T-cell (primary cell): Measurements from ENCODE around the gene SIDT2. TPM values are rescaled to one million over a fixed set of nuclear protein-coding genes. Genes with fewer than 3 reads are reported as not detected.

Source experiments
- ATAC-seq, 4 experiments: fragments of 200-7000 bp in 3 of 4; fragments of 150-1000 bp in 1 of 4; cut with Tn5 transposase; replicated peaks in 1 of 4; 1 replicate in 3 of 4; 2 replicates in 1 of 4; pipeline ENCODE4 v1.10.0; 2021; ENCODE audit warnings: moderate library complexity in 3 of 4, mild to moderate bottlenecking in 2 of 4, moderate number of reproducible peaks in 1 of 4
- CTCF ChIA-PET, 2 donors: fragments of 300-600 bp; sonication (Branson Sonifier 250); formaldehyde crosslinking; loops; one replicate each; lab custom pipeline; 2022; ENCODE audit warnings: antibody characterized with exemption in 2 of 2; lab: Charles Lee
- POLR2A ChIA-PET, 2 donors: fragments of 300-600 bp; sonication (Branson Sonifier 250); formaldehyde crosslinking; loops; one replicate each; lab custom pipeline; 2022; ENCODE audit warnings: antibody characterized with exemption in 2 of 2; lab: Charles Lee
- DNase-seq, 35 experiments: peaks; one replicate each; pipeline versions ENCODE4 v3.0.0 to v3.0.0-alpha.2; 2013 to 2023
- H3K27ac ChIP-seq: one replicate; pipeline ENCODE4 v1.5.1; 2013; ENCODE audit warnings: low read length
- H3K27me3 ChIP-seq, 2 experiments: replicated peaks in 1 of 2; 1 replicate in 1 of 2; 2 replicates in 1 of 2; pipeline versions ENCODE4 v1.6.1 to v1.7.0; 2013; ENCODE audit warnings: low read length in 1 of 2, mixed read lengths in 1 of 2; ENCODE audit not compliant: control insufficient read depth in 2 of 2, insufficient read depth in 2 of 2; ENCODE audit errors: extremely low read depth in 1 of 2
- H3K36me3 ChIP-seq, 2 donors: 1 replicate in 1 of 2; 2 replicates in 1 of 2; pipeline versions ENCODE4 v1.6.1 to v1.7.0; 2013; ENCODE audit warnings: low read length in 1 of 2; ENCODE audit not compliant: control insufficient read depth in 2 of 2, insufficient read depth in 1 of 2; ENCODE audit errors: extremely low read depth in 1 of 2
- H3K4me1 ChIP-seq, 2 experiments: 1 replicate in 1 of 2; 2 replicates in 1 of 2; pipeline versions ENCODE4 v1.6.1 to v1.7.0; 2013; ENCODE audit warnings: low read length in 2 of 2, mixed read lengths in 1 of 2; ENCODE audit not compliant: insufficient read depth in 2 of 2, control insufficient read depth in 1 of 2; ENCODE audit errors: extremely low read depth in 1 of 2
- H3K4me3 ChIP-seq, 2 donors: 1 replicate in 1 of 2; 2 replicates in 1 of 2; pipeline versions ENCODE4 v1.5.1 to v1.7.0; 2013; ENCODE audit warnings: mild to moderate bottlenecking in 2 of 2, low read length in 1 of 2, moderate library complexity in 1 of 2; ENCODE audit not compliant: control insufficient read depth in 1 of 2; ENCODE audit errors: extremely low read depth in 1 of 2
- H3K9me3 ChIP-seq: 2 replicates; pipeline ENCODE4 v1.7.0; 2013
- H3K27ac Mint-ChIP-seq, 2 donors: one replicate each; pipeline ENCODE4 v1.8.0; 2020 to 2021; ENCODE audit warnings: mild to moderate bottlenecking in 2 of 2, mixed read lengths in 2 of 2
- H3K27me3 Mint-ChIP-seq, 2 donors: one replicate each; pipeline ENCODE4 v1.8.0; 2021 to 2022; ENCODE audit warnings: mixed read lengths in 2 of 2
- H3K36me3 Mint-ChIP-seq: one replicate; pipeline ENCODE4 v1.8.0; 2021; ENCODE audit warnings: mixed read lengths
- H3K4me1 Mint-ChIP-seq, 3 donors: one replicate each; pipeline ENCODE4 v1.8.0; 2020 to 2022; ENCODE audit warnings: mixed read lengths in 3 of 3, mild to moderate bottlenecking in 1 of 3
- H3K4me3 Mint-ChIP-seq, 3 donors: one replicate each; pipeline ENCODE4 v1.8.0; 2020 to 2022; ENCODE audit warnings: mild to moderate bottlenecking in 3 of 3, mixed read lengths in 3 of 3, moderate library complexity in 3 of 3
- H3K9me3 Mint-ChIP-seq, 3 donors: one replicate each; pipeline ENCODE4 v1.8.0; 2020 to 2022; ENCODE audit warnings: mixed read lengths in 3 of 3
- WGBS: methylation state at CpG from one replicate; pipeline ENCODE4 v1.1.5; 2013; ENCODE audit warnings: missing lambda C conversion rate; ENCODE audit not compliant: insufficient coverage; 5-methylcytosine and 5-hydroxymethylcytosine counted together
- total RNA-seq, 35 experiments: library from RNA in 6 of 35; stranded (reverse) in 6 of 35; fragments of 120-200 nt in 1 of 35; gene quantifications; one replicate each; pipeline versions ENCODE4 v1.2.1 to v1.2.4 and lab custom pipeline; 2013 to 2026

SIDT2 gene
- total RNA-seq, 5 donors from 2014 or later (not counting 1 experiment from before 2014, with no cell fraction given), result 46.3 to 110 (median 59.5) TPM

DNA sequence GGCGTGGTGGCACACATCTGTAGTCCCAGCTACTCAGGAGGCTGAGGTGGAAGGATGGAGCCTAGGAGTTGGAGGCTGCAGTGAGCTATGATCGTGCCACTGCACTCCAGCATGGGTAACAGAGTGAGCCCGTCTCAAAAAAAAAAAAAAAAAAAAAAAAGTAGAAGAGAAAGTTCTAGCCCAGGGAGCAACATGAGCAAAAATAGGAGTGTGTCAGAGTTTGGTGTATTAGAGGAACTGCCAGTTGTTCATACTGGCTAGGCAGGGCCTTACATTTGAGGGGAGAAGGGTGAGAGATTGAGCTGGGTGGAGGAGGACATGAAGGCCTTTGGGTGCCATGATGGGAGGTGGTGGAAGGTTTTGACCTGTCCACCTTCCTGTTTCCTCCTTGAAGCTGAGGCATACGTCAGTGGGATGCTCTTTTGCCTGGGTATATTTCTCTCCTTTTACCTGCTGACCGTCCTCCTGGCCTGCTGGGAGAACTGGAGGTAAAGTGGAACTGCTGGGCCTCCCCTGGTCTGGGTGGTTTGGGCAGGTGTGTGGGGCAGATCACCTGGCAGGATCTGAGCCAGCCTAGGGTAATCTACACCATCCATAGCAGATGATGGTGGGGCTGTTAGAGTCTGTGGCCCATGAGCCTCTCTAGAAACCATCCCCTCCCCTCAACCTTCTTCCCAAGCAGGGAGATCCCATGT is 7.3 kb downstream of the SIDT2 start:
- POLR2A ChIA-PET, result interaction anchor here (0.6 to 0.7 kb wide), 4 partner anchors 19 to 252 kb away, joined by 3 to 11 read pairs (median 8); no protein-coding TSS in a partner anchor
- Mint-ChIP-seq H3K27ac (no peak overlapping the region), H3K9me3 (no peaks in the 10 kb centered on the region), H3K4me3 (no peak overlapping the region), H3K4me1 (peaks cover 3 to 11% (median 5%) of the 10 kb centered on the region in 3 donors), H3K36me3 (peaks cover 19% of the 10 kb centered on the region), H3K27me3 (no peaks in the 10 kb centered on the region)
- Histone ChIP-seq H3K4me3 (no peak overlapping the region), H3K27ac (no peak overlapping the region), H3K9me3 (no peaks in the 10 kb centered on the region), H3K27me3 (no peaks in the 10 kb centered on the region), H3K4me1 (peaks cover 1 to 13% of the 10 kb centered on the region in 2 experiments), H3K36me3 (peaks cover 6 to 49% of the 10 kb centered on the region in 2 donors)
- WGBS, result 93% methylated on average over 2 of the region's 5 CpGs
- no peak for ATAC-seq
- DNase-seq, result no peak
- CTCF ChIA-PET, result interaction anchor here in 1 of 2 donors (0.6 kb wide), 1 partner anchor 496 kb away, joined by 3 read pairs; no protein-coding TSS in a partner anchor

DNA sequence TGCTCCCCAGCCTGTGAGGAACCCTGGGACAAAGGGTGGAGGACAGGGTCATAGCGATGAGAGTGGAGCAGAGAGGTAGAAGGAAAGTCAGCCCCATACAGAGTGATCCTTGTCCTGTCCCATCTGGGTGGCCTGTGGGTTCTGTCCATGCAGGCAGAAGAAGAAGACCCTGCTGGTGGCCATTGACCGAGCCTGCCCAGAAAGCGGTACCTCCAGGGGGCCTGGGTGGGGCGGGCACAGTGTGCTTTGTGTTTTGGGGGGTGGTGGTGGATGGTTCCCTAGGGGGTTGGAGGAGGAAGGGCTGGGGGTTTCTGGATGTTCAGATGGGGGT is 7.9 kb downstream of the SIDT2 start:
- ChIA-PET POLR2A (interaction anchor here in 1 of 2 donors (0.6 kb wide), 1 partner anchor 8 kb away, joined by 4 read pairs; the partner anchor contains the start of gene SIDT2), CTCF (no interaction called here)
- Mint-ChIP-seq H3K4me3 (no peak overlapping the region), H3K27me3 (no peaks in the 10 kb centered on the region), H3K4me1 (peaks cover 0 to 7% (median 0%) of the 10 kb centered on the region in 3 donors), H3K9me3 (no peaks in the 10 kb centered on the region), H3K27ac (no peak overlapping the region), H3K36me3 (peaks cover 19% of the 10 kb centered on the region)
- Histone ChIP-seq H3K27ac (no peak overlapping the region), H3K36me3 (peaks cover 6 to 49% of the 10 kb centered on the region in 2 donors), H3K27me3 (no peaks in the 10 kb centered on the region), H3K4me1 (peaks cover 0 to 8% of the 10 kb centered on the region in 2 experiments), H3K9me3 (no peaks in the 10 kb centered on the region), H3K4me3 (no peak overlapping the region)
- ATAC-seq (no peak), DNase-seq (no peak)
- WGBS, result 100% methylated on average over 1 of the region's 4 CpGs

DNA sequence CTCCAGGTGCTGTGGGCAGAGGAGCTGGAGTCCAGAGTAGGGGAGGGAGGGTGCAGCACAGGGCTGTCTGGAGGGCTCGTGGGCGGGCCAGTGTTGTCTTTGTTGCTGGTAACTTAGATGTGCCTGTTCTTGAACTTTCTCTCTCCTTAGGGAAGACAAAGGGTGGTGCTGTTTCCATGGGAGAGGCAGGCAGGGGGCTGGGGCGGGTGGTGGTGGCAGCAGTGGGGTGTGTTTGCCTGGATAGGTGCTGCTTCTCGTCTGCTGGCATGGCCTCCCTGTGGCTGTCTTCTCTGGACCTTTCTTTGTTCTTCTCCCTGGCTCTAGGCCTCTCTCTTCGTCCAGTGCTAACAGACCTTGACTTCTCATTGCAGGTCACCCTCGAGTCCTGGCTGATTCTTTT is 8.5 kb downstream of the SIDT2 start:
- peaks cover 19% of the 10 kb centered on the region for H3K36me3 Mint-ChIP-seq
- H3K27me3 ChIP-seq, result no peaks in the 10 kb centered on the region
- peak overlapping the region in 1 of 2 donors; percentile 14 for H3K27ac Mint-ChIP-seq
- no peaks in the 10 kb centered on the region for H3K9me3 ChIP-seq
- H3K4me3 Mint-ChIP-seq, result no peak overlapping the region
- no peak overlapping the region for H3K27ac ChIP-seq
- ChIA-PET POLR2A (interaction anchor here in 1 of 2 donors (0.6 kb wide), 1 partner anchor 8 kb away, joined by 4 read pairs; the partner anchor contains the start of gene SIDT2), CTCF (no interaction called here)
- H3K4me3 ChIP-seq, result no peak overlapping the region
- H3K9me3 Mint-ChIP-seq, result no peaks in the 10 kb centered on the region
- H3K27me3 Mint-ChIP-seq, result no peaks in the 10 kb centered on the region
- peaks cover 0 to 5% (median under 1%) of the 10 kb centered on the region in 3 donors for H3K4me1 Mint-ChIP-seq
- ATAC-seq (no peak), DNase-seq (no peak)
- 90% methylated on average over 5 of the region's 6 CpGs for WGBS
- H3K36me3 ChIP-seq, result peaks cover 6 to 47% of the 10 kb centered on the region in 2 donors
- H3K4me1 ChIP-seq, result peaks cover 0 to 6% of the 10 kb centered on the region in 2 experiments

DNA sequence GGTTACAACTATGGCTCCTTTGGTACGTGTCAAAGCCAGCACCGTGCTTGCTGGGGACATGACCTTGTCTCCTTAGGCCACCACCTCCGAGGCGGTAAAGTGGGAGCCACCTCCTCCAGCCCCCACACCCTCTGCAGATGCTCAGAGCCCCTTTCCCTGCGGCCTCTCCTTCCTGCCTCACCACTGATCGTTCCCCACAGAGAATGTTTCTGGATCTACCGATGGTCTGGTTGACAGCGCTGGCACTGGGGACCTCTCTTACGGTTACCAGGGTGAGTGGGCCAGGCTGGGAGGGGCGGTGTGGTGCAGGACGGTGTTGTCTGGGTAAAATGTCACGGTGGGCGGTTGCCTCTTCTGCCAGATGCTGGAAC is 8.9 kb downstream of the SIDT2 start:
- Histone ChIP-seq H3K4me1 (peaks cover 0 to 5% of the 10 kb centered on the region in 2 experiments), H3K4me3 (no peak overlapping the region), H3K9me3 (no peaks in the 10 kb centered on the region), H3K27me3 (no peaks in the 10 kb centered on the region), H3K27ac (no peak overlapping the region), H3K36me3 (peaks cover 6 to 44% of the 10 kb centered on the region in 2 donors)
- WGBS, result 96% methylated on average over 8 of the region's 13 CpGs
- H3K27me3 Mint-ChIP-seq, result no peaks in the 10 kb centered on the region
- peaks cover 19% of the 10 kb centered on the region for H3K36me3 Mint-ChIP-seq
- no peak for DNase-seq
- peak overlapping the region in 1 of 2 donors; percentile 14 for H3K27ac Mint-ChIP-seq
- POLR2A ChIA-PET, result no interaction called here
- CTCF ChIA-PET, result no interaction called here
- H3K9me3 Mint-ChIP-seq, result no peaks in the 10 kb centered on the region
- no peak overlapping the region for H3K4me3 Mint-ChIP-seq
- H3K4me1 Mint-ChIP-seq, result peaks cover 0 to 4% (median 4%) of the 10 kb centered on the region in 3 donors
- no peak for ATAC-seq

DNA sequence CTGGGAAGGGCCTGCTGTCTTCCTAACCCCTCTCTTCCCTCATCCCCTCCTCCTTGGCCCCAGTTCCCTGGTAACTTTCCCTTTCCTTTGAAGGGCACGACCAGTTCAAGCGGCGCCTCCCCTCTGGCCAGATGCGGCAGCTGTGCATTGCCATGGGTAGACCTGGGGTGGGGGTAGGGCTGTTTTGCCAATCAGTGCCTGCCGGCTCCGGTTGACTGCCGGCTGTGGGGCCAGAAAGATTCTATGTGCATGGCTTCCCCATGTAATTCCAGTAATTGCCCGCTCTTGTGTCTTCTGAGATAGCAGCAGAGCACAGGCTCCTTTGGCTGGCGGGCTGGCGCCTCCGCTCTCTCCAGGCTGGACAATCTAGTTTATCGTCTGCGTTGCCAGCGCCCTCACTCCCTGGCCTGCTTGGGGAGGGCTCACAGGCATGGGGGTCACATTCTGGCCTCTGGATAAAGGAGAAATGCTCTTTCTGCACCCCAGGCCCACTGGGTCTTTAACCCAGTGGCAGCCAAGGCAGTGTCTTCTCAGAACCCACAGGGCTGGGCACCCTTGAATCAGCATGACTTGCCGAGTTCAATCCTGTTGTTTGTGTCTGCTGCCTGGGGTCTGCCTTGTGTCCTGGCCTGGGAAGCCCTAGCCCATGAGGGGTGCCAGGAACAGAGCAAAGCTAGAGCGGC is 9.4 kb downstream of the SIDT2 start:
- 96% methylated on average over 14 of the region's 16 CpGs for WGBS
- Mint-ChIP-seq H3K27me3 (no peaks in the 10 kb centered on the region), H3K27ac (no peak overlapping the region), H3K4me3 (no peak overlapping the region), H3K4me1 (peaks cover 0 to 6% (median 4%) of the 10 kb centered on the region in 3 donors), H3K36me3 (peaks cover 20% of the 10 kb centered on the region), H3K9me3 (no peaks in the 10 kb centered on the region)
- ChIA-PET POLR2A (no interaction called here), CTCF (no interaction called here)
- Histone ChIP-seq H3K4me3 (no peak overlapping the region), H3K36me3 (peaks cover 3 to 42% of the 10 kb centered on the region in 2 donors), H3K27ac (no peak overlapping the region), H3K9me3 (no peaks in the 10 kb centered on the region), H3K4me1 (peaks cover 0 to 8% of the 10 kb centered on the region in 2 experiments), H3K27me3 (no peaks in the 10 kb centered on the region)
- DNase-seq (no peak), ATAC-seq (no peak)

DNA sequence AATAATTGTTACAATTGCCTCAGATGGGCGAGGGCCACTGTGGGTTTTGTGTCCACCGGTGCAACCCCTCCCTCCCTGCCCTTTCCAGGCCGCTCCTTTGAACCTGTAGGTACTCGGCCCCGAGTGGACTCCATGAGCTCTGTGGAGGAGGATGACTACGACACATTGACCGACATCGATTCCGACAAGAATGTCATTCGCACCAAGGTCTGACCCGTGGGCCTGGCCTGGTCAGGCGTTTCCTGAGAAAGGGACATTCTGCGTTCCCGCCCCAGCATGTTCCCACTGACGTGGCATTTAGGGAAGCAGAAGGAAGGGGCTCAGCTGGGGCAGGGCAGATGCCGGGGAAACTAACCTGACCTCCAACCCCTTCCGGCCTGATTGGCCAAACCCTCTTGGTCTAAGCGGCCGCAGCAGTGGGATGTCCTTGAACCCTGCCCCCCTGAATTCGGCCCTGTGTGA is 10.1 kb downstream of the SIDT2 start:
- ATAC-seq, result no peak
- H3K4me1 ChIP-seq, result peaks cover 0 to 8% of the 10 kb centered on the region in 2 experiments
- Mint-ChIP-seq H3K27me3 (no peaks in the 10 kb centered on the region), H3K27ac (no peak overlapping the region), H3K4me1 (peaks cover 0 to 7% (median 4%) of the 10 kb centered on the region in 3 donors), H3K4me3 (no peak overlapping the region), H3K9me3 (no peaks in the 10 kb centered on the region), H3K36me3 (peaks cover 21% of the 10 kb centered on the region)
- H3K9me3 ChIP-seq, result no peaks in the 10 kb centered on the region
- 86% methylated on average over 12 of the region's 20 CpGs for WGBS
- ChIA-PET POLR2A (no interaction called here), CTCF (interaction anchor here in 1 of 2 donors (0.6 kb wide), 1 partner anchor 42 kb away, joined by 3 read pairs; no protein-coding TSS in a partner anchor)
- peaks cover 3 to 41% of the 10 kb centered on the region in 2 donors for H3K36me3 ChIP-seq
- no peak overlapping the region for H3K4me3 ChIP-seq
- H3K27ac ChIP-seq, result no peak overlapping the region
- no peak for DNase-seq
- no peaks in the 10 kb centered on the region for H3K27me3 ChIP-seq
